Ectodermal cell (in vitro differentiated cells): ENCODE results near the gene ZFHX2.

Experiments used
- H3K27ac ChIP-seq: 2 replicates; pipeline ENCODE4 v1.7.0; 2013; ENCODE audit warnings: mild to moderate bottlenecking, low read depth, low read length; ENCODE audit not compliant: insufficient read depth, poor library complexity, severe bottlenecking
- H3K27me3 ChIP-seq: 2 replicates; pipeline ENCODE4 v1.7.0; 2013; ENCODE audit warnings: mild to moderate bottlenecking, low read length; ENCODE audit not compliant: insufficient read depth, control insufficient read depth, poor library complexity, severe bottlenecking
- H3K36me3 ChIP-seq: one replicate; pipeline ENCODE4 v1.7.0; 2013; ENCODE audit warnings: low read length; ENCODE audit not compliant: control insufficient read depth, insufficient read depth
- H3K4me1 ChIP-seq: one replicate; pipeline ENCODE4 v1.7.0; 2013; ENCODE audit warnings: low read length; ENCODE audit not compliant: control insufficient read depth, insufficient read depth
- H3K4me3 ChIP-seq: 2 replicates; pipeline ENCODE4 v1.7.0; 2013; ENCODE audit warnings: low read depth, low read length, control low read depth; ENCODE audit not compliant: insufficient read depth
- H3K9me3 ChIP-seq: 2 replicates; pipeline ENCODE4 v1.7.0; 2013; ENCODE audit warnings: mild to moderate bottlenecking, low read length, moderate library complexity; ENCODE audit not compliant: control insufficient read depth
- WGBS, 2 experiments: methylation state at CpG; one replicate each; pipeline ENCODE4 v1.1.7; 2013; ENCODE audit warnings: missing lambda C conversion rate in 2 of 2; 5-methylcytosine and 5-hydroxymethylcytosine counted together

ZFHX2 gene

GRCh38 chr14:23559010-23559925, 7.7 kb upstream of the ZFHX2 start:
- no peak overlapping the region for H3K4me3 ChIP-seq
- H3K36me3 ChIP-seq: peaks cover 19% of the 10 kb centered on the region
- no peak overlapping the region for H3K27ac ChIP-seq

GRCh38 chr14:23558346-23559009, 6.9 kb upstream of the ZFHX2 start:
- Histone ChIP-seq H3K27ac (no peak overlapping the region), H3K4me1 (peaks cover 7% of the 10 kb centered on the region), H3K9me3 (no peaks in the 10 kb centered on the region), H3K27me3 (no peaks in the 10 kb centered on the region), H3K36me3 (peaks cover 19% of the 10 kb centered on the region), H3K4me3 (no peak overlapping the region)
- WGBS, 2 experiments: 95 to 96% methylated on average over 10 of the region's 10 CpGs

More at GRCh38 chr14:23559010-23559925, 7.7 kb upstream of the ZFHX2 start:
- Histone ChIP-seq H3K27me3 (no peaks in the 10 kb centered on the region), H3K4me1 (peaks cover 7% of the 10 kb centered on the region), H3K9me3 (no peaks in the 10 kb centered on the region)
- 78% methylated on average over 21 of the region's 21 CpGs for WGBS, 2 experiments

GRCh38 chr14:23557946-23558345, 6.4 kb upstream of the ZFHX2 start:
- 85 to 95% methylated on average over 1 of the region's 1 CpG for WGBS, 2 experiments
- no peak overlapping the region for H3K4me3 ChIP-seq
- H3K27ac ChIP-seq: no peak overlapping the region
- no peaks in the 10 kb centered on the region for H3K27me3 ChIP-seq
- H3K4me1 ChIP-seq: peaks cover 7% of the 10 kb centered on the region
- H3K9me3 ChIP-seq: no peaks in the 10 kb centered on the region
- peaks cover 19% of the 10 kb centered on the region for H3K36me3 ChIP-seq

GRCh38 chr14:23557521-23557920, 6.0 kb upstream of the ZFHX2 start:
- H3K9me3 ChIP-seq: no peaks in the 10 kb centered on the region
- no peaks in the 10 kb centered on the region for H3K27me3 ChIP-seq
- peaks cover 19% of the 10 kb centered on the region for H3K36me3 ChIP-seq
- H3K4me1 ChIP-seq: peaks cover 7% of the 10 kb centered on the region
- 88% methylated on average over 2 of the region's 2 CpGs for WGBS, 2 experiments
- no peak overlapping the region for H3K27ac ChIP-seq
- H3K4me3 ChIP-seq: no peak overlapping the region

- no peaks in the 10 kb centered on the region for H3K9me3 ChIP-seq
- peak overlapping the region; percentile 88 for H3K4me3 ChIP-seq
- no peak overlapping the region for H3K27ac ChIP-seq
Measured at GRCh38 chr14:23556700-23557440, 5.3 kb upstream of the ZFHX2 start.

GRCh38 chr14:23555882-23556699, 4.5 kb upstream of the ZFHX2 start, which contains the start of gene THTPA:
THTPA (plus strand) TSS chr14:23556271; CDS start chr14:23556758, 487 bp downstream.
- H3K27ac ChIP-seq: peak within 1 kb of the TSS; percentile 52
- no peaks in the 10 kb centered on the region for H3K27me3 ChIP-seq
- H3K9me3 ChIP-seq: no peaks in the 10 kb centered on the region
- 3 to 4% methylated on average over 54 of the region's 54 CpGs for WGBS, 2 experiments
- peaks cover 11% of the 10 kb centered on the region for H3K4me1 ChIP-seq
- peak within 1 kb of the TSS; percentile 88 for H3K4me3 ChIP-seq
- peaks cover 9% of the 10 kb centered on the region for H3K36me3 ChIP-seq

More at GRCh38 chr14:23556700-23557440, 5.3 kb upstream of the ZFHX2 start:
- whole genome bisulfite sequencing, 2 experiments: 65 to 67% methylated on average over 17 of the region's 17 CpGs
- no peaks in the 10 kb centered on the region for H3K27me3 ChIP-seq
- H3K4me1 ChIP-seq: peaks cover 8% of the 10 kb centered on the region
- H3K36me3 ChIP-seq: peaks cover 16% of the 10 kb centered on the region

GRCh38 chr14:23555533-23555881, 3.9 kb upstream of the ZFHX2 start:
- H3K4me1 ChIP-seq: peaks cover 11% of the 10 kb centered on the region
- 4 to 5% methylated on average over 10 to 11 of the region's 14 CpGs for WGBS, 2 experiments
- H3K4me3 ChIP-seq: peak overlapping the region; percentile 88
- no peaks in the 10 kb centered on the region for H3K27me3 ChIP-seq
- no peak overlapping the region for H3K27ac ChIP-seq
- no peaks in the 10 kb centered on the region for H3K9me3 ChIP-seq
- H3K36me3 ChIP-seq: peaks cover 6% of the 10 kb centered on the region

- no peaks in the 10 kb centered on the region for H3K36me3 ChIP-seq
- H3K9me3 ChIP-seq: no peaks in the 10 kb centered on the region
- 0% methylated on average over 37 of the region's 37 CpGs for WGBS, 2 experiments
- H3K4me3 ChIP-seq: peak overlapping the region; percentile 86
- H3K27me3 ChIP-seq: no peaks in the 10 kb centered on the region
- peak overlapping the region; percentile 72 for H3K27ac ChIP-seq
- peaks cover 50% of the 10 kb centered on the region for H3K4me1 ChIP-seq
Measured at GRCh38 chr14:23550812-23551265, 726 bp downstream of the ZFHX2 start.

GRCh38 chr14:23550131-23550811, 1.3 kb downstream of the ZFHX2 start:
- Histone ChIP-seq H3K4me3 (peak overlapping the region; percentile 86), H3K36me3 (no peaks in the 10 kb centered on the region), H3K9me3 (no peaks in the 10 kb centered on the region), H3K27me3 (no peaks in the 10 kb centered on the region), H3K4me1 (peaks cover 56% of the 10 kb centered on the region), H3K27ac (peak overlapping the region; percentile 8)
- WGBS, 2 experiments: 10 to 11% methylated on average over 12 of the region's 12 CpGs
